H9 (cell line): ENCODE results near the gene ANKFY1. TPM values are rescaled to one million over a fixed set of nuclear protein-coding genes. Genes with fewer than 3 reads are reported as not detected.

ENCODE experiments used
- DNase-seq: peaks from one replicate; pipeline ENCODE4 v3.0.0-alpha.2; 2017
- H2AFZ ChIP-seq: one replicate; pipeline ENCODE4 v1.6.1; 2013; ENCODE audit warnings: mild to moderate bottlenecking, low read length, control low read depth, moderate library complexity
- H2AK5ac ChIP-seq: 2 replicates; pipeline ENCODE4 v1.6.1; 2013; ENCODE audit warnings: low read length, control low read depth, mixed read lengths; ENCODE audit not compliant: insufficient read length
- H2BK120ac ChIP-seq: one replicate; pipeline ENCODE4 v1.6.1; 2013; ENCODE audit warnings: low read depth, mild to moderate bottlenecking, low read length, control low read depth, inconsistent platforms; ENCODE audit not compliant: poor library complexity, severe bottlenecking
- H2BK12ac ChIP-seq: 2 replicates; pipeline ENCODE4 v1.6.1; 2013; ENCODE audit warnings: low read length, control low read depth, mixed read lengths, low read depth; ENCODE audit not compliant: insufficient read length
- H2BK15ac ChIP-seq: 2 replicates; pipeline ENCODE4 v1.6.1; 2013; ENCODE audit warnings: low read depth, low read length, control low read depth
- H2BK20ac ChIP-seq: one replicate; pipeline ENCODE4 v1.6.1; 2013; ENCODE audit warnings: low read depth, mild to moderate bottlenecking, low read length, control low read depth, inconsistent platforms; ENCODE audit not compliant: poor library complexity, severe bottlenecking
- H2BK5ac ChIP-seq: 2 replicates; pipeline ENCODE4 v1.6.1; 2013; ENCODE audit warnings: low read length, control low read depth, mixed read lengths; ENCODE audit not compliant: insufficient read length
- H3K14ac ChIP-seq: 2 replicates; pipeline ENCODE4 v1.6.1; 2013; ENCODE audit warnings: low read length, control low read depth; ENCODE audit not compliant: insufficient read depth
- H3K18ac ChIP-seq: 2 replicates; pipeline ENCODE4 v1.6.1; 2013; ENCODE audit warnings: low read depth, mild to moderate bottlenecking, mixed read lengths, low read length, control low read depth; ENCODE audit not compliant: insufficient read length
- H3K23ac ChIP-seq: 2 replicates; pipeline ENCODE4 v1.6.1; 2013; ENCODE audit warnings: low read length, control low read depth, mixed read lengths, low read depth; ENCODE audit not compliant: insufficient read length
- H3K23me2 ChIP-seq: 2 replicates; pipeline ENCODE4 v1.6.1; 2013; ENCODE audit warnings: low read depth, mild to moderate bottlenecking, mixed read lengths, low read length, control low read depth; ENCODE audit not compliant: insufficient read length, poor library complexity, severe bottlenecking
- H3K27ac ChIP-seq: 2 replicates; pipeline ENCODE4 v1.5.1; 2013; ENCODE audit warnings: low read length, control low read depth, mixed read lengths, low read depth; ENCODE audit not compliant: insufficient read length
- H3K27me3 ChIP-seq: 2 replicates; pipeline ENCODE4 v1.6.1; 2013; ENCODE audit warnings: low read length, control low read depth, inconsistent platforms; ENCODE audit not compliant: insufficient read depth
- H3K4ac ChIP-seq: 2 replicates; pipeline ENCODE4 v1.6.1; 2013; ENCODE audit warnings: low read depth, mild to moderate bottlenecking, control low read depth, inconsistent platforms, low read length, moderate library complexity
- H3K4me1 ChIP-seq: 2 replicates; pipeline ENCODE4 v1.6.1; 2013; ENCODE audit warnings: low read length, control low read depth, inconsistent platforms; ENCODE audit not compliant: insufficient read depth
- H3K4me2 ChIP-seq: 2 replicates; pipeline ENCODE4 v1.6.1; 2013; ENCODE audit warnings: low read length, control low read depth, mixed read lengths; ENCODE audit not compliant: insufficient read length, insufficient read depth
- H3K56ac ChIP-seq: 2 replicates; pipeline ENCODE4 v1.6.1; 2013; ENCODE audit warnings: low read depth, mild to moderate bottlenecking, mixed read lengths, low read length, control low read depth; ENCODE audit not compliant: insufficient read length
- H3K79me1 ChIP-seq: 2 replicates; pipeline ENCODE4 v1.6.1; 2013; ENCODE audit warnings: low read depth, mild to moderate bottlenecking, moderate library complexity, low read length, control low read depth, inconsistent platforms; ENCODE audit not compliant: insufficient read depth, poor library complexity, severe bottlenecking
- H3K79me2 ChIP-seq: 2 replicates; pipeline ENCODE4 v1.6.1; 2013; ENCODE audit warnings: low read length, control low read depth, inconsistent platforms; ENCODE audit not compliant: insufficient read depth
- H3K9ac ChIP-seq: 2 replicates; pipeline ENCODE4 v1.6.1; 2013; ENCODE audit warnings: low read length, control low read depth, mixed read lengths; ENCODE audit not compliant: insufficient read length; ENCODE audit errors: extremely low read depth
- H3K9me3 ChIP-seq: one replicate; pipeline ENCODE4 v1.6.1; 2013; ENCODE audit warnings: low read depth, low read length, inconsistent platforms; ENCODE audit not compliant: control insufficient read depth
- H3T11ph ChIP-seq: one replicate; pipeline ENCODE4 v1.6.1; 2013; ENCODE audit warnings: mild to moderate bottlenecking, low read length, control low read depth, inconsistent platforms
- H4K20me1 ChIP-seq: one replicate; pipeline ENCODE4 v1.6.1; 2013; ENCODE audit not compliant: control insufficient read depth, insufficient read length, insufficient read depth
- H4K5ac ChIP-seq: 2 replicates; pipeline ENCODE4 v1.6.1; 2013; ENCODE audit warnings: low read depth, mild to moderate bottlenecking, mixed read lengths, low read length, control low read depth; ENCODE audit not compliant: insufficient read length
- H4K8ac ChIP-seq: replicated peaks from 2 replicates; pipeline ENCODE4 v1.6.1; 2013; ENCODE audit warnings: low read length, control low read depth, mixed read lengths, low read depth; ENCODE audit not compliant: insufficient read length
- H4K91ac ChIP-seq: 2 replicates; pipeline ENCODE4 v1.6.1; 2013; ENCODE audit warnings: low read depth, mild to moderate bottlenecking, moderate library complexity, mixed read lengths, low read length, control low read depth; ENCODE audit not compliant: insufficient read length
- H3K27ac Mint-ChIP-seq, 3 experiments: 2 replicates in 2 of 3; 3 replicates in 1 of 3; pipeline ENCODE4 v1.8.0; 2020 to 2021; ENCODE audit warnings: mixed read lengths in 3 of 3, mild to moderate bottlenecking in 1 of 3, moderate library complexity in 1 of 3
- H3K27me3 Mint-ChIP-seq: 2 replicates; pipeline ENCODE4 v1.8.0; 2021; ENCODE audit warnings: low read depth, mild to moderate bottlenecking, moderate library complexity, mixed read lengths
- H3K36me3 Mint-ChIP-seq, 3 experiments: 2 replicates in 2 of 3; 3 replicates in 1 of 3; pipeline ENCODE4 v1.8.0; 2020 to 2021; ENCODE audit warnings: low read depth in 3 of 3, mixed read lengths in 3 of 3; ENCODE audit not compliant: insufficient read depth in 1 of 3
- H3K4me1 Mint-ChIP-seq, 2 experiments: 2 replicates each; pipeline ENCODE4 v1.8.0; 2020; ENCODE audit warnings: mixed read lengths in 2 of 2
- H3K4me3 Mint-ChIP-seq, 2 experiments: 2 replicates in 1 of 2; 3 replicates in 1 of 2; pipeline ENCODE4 v1.8.0; 2020 to 2021; ENCODE audit warnings: mild to moderate bottlenecking in 2 of 2, mixed read lengths in 2 of 2, moderate library complexity in 1 of 2
- H3K9me3 Mint-ChIP-seq, 2 experiments: 2 replicates in 1 of 2; 3 replicates in 1 of 2; pipeline ENCODE4 v1.8.0; 2020; ENCODE audit warnings: mild to moderate bottlenecking in 2 of 2, mixed read lengths in 2 of 2, moderate library complexity in 1 of 2
- WGBS: extraction: QIAGEN DNeasy Blood & Tissue Kit; methylation state at CpG from one replicate; pipeline ENCODE4 v1.1.7; 2013; ENCODE audit warnings: missing lambda C conversion rate, low lambda C conversion rate, mixed read lengths; ENCODE audit not compliant: insufficient read length; ENCODE audit errors: extremely low coverage; 5-methylcytosine and 5-hydroxymethylcytosine counted together
- total RNA-seq: library from RNA; stranded (reverse); gene quantifications from 2 replicates; pipeline ENCODE4 v1.2.1, GENCODE V29; 2021
- TF ChIP-seq, protein P1 (sequence below): fragments of 200-600 bp; sonication (generic); conservative IDR thresholded peaks from 3 replicates; pipeline ENCODE4 v1.8.0; 2021; ENCODE audit warnings: antibody characterized with exemption, mild to moderate bottlenecking

ANKFY1 gene
- total RNA-seq, 1 experiment from 2014 or later = 51.9 TPM

DNA sequence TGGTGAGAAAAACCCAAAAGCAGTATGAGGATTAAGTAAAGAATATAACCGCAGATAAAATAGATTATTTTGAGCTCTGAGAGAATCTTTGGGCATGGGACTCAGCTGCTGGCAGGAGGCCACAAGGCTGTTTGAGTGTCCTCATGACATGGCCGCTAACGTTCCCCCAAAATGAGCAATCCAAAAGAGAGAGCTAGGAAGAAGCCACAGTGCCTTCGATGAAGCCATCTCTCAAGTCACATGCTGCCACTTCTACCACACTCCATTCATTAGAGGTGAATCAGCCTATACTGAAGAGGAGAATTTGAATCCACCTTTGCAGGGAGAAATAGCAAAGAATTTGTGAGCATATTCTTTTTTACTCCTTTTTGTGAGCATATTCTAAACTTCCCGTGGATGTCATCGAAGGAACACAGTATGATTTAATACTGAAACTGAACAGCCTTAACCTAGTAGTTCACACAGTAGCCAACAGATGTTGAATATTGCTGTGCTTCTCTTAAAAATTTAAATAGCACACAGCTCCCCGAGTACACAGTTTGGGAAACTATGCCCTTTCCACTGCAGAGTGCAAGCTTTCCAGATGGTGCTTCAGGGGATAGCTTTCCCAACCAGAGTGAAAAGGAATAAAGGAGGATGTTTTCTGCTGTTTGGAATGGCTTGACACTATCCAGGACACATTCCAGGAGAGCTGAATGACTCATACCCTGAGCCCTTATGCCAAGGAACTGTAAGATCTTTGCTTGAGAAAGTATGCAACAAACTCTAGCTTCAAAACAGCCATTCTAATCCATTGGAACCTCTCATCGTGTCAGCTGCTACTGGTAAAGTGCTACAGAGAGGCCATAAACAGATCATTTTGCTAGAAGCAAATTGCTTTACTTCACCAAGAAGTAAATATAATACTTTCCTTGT is 33.9 kb downstream of the ANKFY1 start:
- no peaks in the 10 kb centered on the region for H3K23me2 ChIP-seq
- H2BK12ac ChIP-seq = no peak overlapping the region
- no peak overlapping the region for H3K14ac ChIP-seq
- no peak overlapping the region for H4K8ac ChIP-seq
- no peak overlapping the region for H3K4me3 Mint-ChIP-seq
- H3K23ac ChIP-seq = no peak overlapping the region
- H3K4me1 ChIP-seq = no peaks in the 10 kb centered on the region
- H3K4ac ChIP-seq = no peak overlapping the region
- no CpG with 5 or more reads among the region's 8 CpGs for WGBS
- no peak overlapping the region for H3T11ph ChIP-seq
- H3K27me3 ChIP-seq = no peaks in the 10 kb centered on the region
- no peak overlapping the region for H2AFZ ChIP-seq
- H3K9me3 Mint-ChIP-seq = no peaks in the 10 kb centered on the region; a peak in 1 of 5 replicates
- H2BK120ac ChIP-seq = no peak overlapping the region
- no peak overlapping the region for H2AK5ac ChIP-seq
- TF ChIP-seq, protein P1, sequence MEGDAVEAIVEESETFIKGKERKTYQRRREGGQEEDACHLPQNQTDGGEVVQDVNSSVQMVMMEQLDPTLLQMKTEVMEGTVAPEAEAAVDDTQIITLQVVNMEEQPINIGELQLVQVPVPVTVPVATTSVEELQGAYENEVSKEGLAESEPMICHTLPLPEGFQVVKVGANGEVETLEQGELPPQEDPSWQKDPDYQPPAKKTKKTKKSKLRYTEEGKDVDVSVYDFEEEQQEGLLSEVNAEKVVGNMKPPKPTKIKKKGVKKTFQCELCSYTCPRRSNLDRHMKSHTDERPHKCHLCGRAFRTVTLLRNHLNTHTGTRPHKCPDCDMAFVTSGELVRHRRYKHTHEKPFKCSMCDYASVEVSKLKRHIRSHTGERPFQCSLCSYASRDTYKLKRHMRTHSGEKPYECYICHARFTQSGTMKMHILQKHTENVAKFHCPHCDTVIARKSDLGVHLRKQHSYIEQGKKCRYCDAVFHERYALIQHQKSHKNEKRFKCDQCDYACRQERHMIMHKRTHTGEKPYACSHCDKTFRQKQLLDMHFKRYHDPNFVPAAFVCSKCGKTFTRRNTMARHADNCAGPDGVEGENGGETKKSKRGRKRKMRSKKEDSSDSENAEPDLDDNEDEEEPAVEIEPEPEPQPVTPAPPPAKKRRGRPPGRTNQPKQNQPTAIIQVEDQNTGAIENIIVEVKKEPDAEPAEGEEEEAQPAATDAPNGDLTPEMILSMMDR = no peak
- peaks cover 0 to 10% of the 10 kb centered on the region in 2 experiments; a peak in 2 of 4 replicates for H3K4me1 Mint-ChIP-seq
- H2BK20ac ChIP-seq = no peak overlapping the region
- no peak overlapping the region for H2BK5ac ChIP-seq
- peak overlapping the region in 2 of 3 experiments; percentile 35 to 92; a peak in 2 of 7 replicates for H3K27ac Mint-ChIP-seq
- H3K27me3 Mint-ChIP-seq = no peaks in the 10 kb centered on the region
- H4K20me1 ChIP-seq = no peaks in the 10 kb centered on the region
- H3K79me2 ChIP-seq = no peaks in the 10 kb centered on the region
- H4K5ac ChIP-seq = no peak overlapping the region
- H3K4me2 ChIP-seq = no peak overlapping the region
- no peak overlapping the region for H3K18ac ChIP-seq
- H3K56ac ChIP-seq = no peak overlapping the region
- H3K36me3 Mint-ChIP-seq = peaks cover 6 to 32% (median 29%) of the 10 kb centered on the region in 3 experiments; a peak in 6 of 7 replicates
- no peak overlapping the region for H4K91ac ChIP-seq
- H3K9me3 ChIP-seq = no peaks in the 10 kb centered on the region
- no peak for DNase-seq
- H3K27ac ChIP-seq = no peak overlapping the region
- no peak overlapping the region for H3K9ac ChIP-seq
- H2BK15ac ChIP-seq = no peak overlapping the region
- no peaks in the 10 kb centered on the region for H3K79me1 ChIP-seq
